Measurements from ENCODE around the gene MAP4K5.

MAP4K5 gene

DNA sequence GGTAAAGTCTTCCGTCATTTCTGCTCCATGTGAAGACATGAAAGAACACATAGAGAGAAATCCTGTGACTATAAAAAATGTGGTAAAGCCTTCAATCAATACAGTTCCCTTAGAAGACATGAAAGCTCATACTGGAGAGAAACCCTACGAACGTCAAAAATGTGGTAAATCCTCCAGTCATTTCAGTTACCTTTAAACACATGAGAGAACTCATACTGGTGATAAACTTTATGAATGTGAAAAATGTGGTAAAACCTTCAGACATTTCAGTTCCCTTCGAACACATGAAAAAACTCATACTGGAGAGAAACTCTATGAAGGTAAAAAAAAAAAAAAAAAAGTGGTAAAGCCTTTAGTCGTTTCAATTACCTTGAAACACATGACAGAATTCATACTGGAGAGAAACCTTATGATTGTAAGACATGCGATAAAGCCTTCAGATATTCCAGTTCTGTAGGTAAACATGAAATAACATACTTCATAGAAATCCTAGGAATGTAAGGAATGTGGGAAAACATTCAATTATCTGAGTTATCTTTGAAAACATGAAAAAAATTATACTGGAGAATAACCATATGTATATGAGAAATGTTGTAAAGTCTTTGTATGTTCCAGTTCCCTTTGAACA, 60.4 kb downstream of the MAP4K5 start:
- DNase-seq (ENCODE audit: low spot score in 2 of 2) (no peak), ATAC-seq (no peak)
- Mint-ChIP-seq H3K9me3 (peaks cover 6% of the 10 kb centered on the region), H3K36me3 (peaks cover 76% of the 10 kb centered on the region), H3K4me3 (no peak overlapping the region), H3K27ac (no peak overlapping the region), H3K4me1 (peaks cover 11% of the 10 kb centered on the region)

GRCh38 chr14:50469982-50470381, 62.4 kb downstream of the MAP4K5 start:
- H3K4me3 Mint-ChIP-seq: no peak overlapping the region

DNA sequence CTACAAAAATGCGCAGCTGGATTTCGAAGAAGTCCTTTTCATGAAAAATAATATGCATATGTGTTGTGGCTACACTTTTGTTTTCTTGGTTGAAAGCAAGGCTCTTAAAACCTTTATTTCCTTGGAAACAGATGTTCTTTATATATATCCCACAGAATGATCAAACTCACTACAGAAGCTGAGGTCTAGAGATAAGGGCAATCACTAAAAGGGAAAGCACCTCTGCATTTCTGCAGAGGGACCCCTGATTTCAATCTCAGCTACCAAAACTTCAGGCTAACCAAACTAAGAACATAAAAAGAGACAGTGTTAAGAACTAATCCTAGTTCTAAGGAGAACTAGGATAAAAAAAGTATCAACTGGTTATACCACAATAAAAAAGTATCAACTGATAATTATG, 70.3 kb downstream of the MAP4K5 start:
- Mint-ChIP-seq H3K27ac (no peak overlapping the region), H3K4me1 (no peaks in the 10 kb centered on the region)

More at GRCh38 chr14:50469982-50470381, 62.4 kb downstream of the MAP4K5 start:
- Mint-ChIP-seq H3K9me3 (peaks cover 6% of the 10 kb centered on the region), H3K4me1 (peaks cover 11% of the 10 kb centered on the region), H3K36me3 (peaks cover 80% of the 10 kb centered on the region), H3K27ac (no peak overlapping the region)
- DNase-seq (ENCODE audit: low spot score in 2 of 2): no peak
- ATAC-seq: no peak

DNA sequence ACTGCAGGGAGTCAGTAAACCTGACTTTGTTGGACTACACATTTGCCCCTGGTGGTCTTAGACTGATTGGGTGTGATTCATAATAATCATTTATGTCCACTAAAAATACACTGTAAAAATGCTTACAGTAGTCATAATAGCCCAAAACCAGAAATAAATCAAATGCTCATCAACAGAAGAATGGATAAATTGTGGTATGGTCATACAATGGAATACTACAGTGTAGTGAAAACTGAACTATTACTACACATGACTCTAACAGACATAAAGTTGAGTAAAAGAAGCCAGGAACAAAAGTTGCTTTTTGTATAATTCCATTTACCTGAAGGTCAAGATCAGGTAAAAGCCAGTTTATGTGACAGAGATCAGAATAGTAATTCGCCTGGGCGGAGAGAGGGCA, 78.5 kb downstream of the MAP4K5 start:
- H3K4me3 Mint-ChIP-seq: no peak overlapping the region
- H3K9me3 Mint-ChIP-seq: no peaks in the 10 kb centered on the region
- no peak for ATAC-seq
- peaks cover 50% of the 10 kb centered on the region for H3K36me3 Mint-ChIP-seq
- peaks cover 13% of the 10 kb centered on the region for H3K4me1 Mint-ChIP-seq
- peak overlapping the region; percentile 53 for H3K27ac Mint-ChIP-seq
- DNase-seq (ENCODE audit: low spot score in 2 of 2): no peak

More for the DNA sequence above, 70.3 kb downstream of the MAP4K5 start:
- Mint-ChIP-seq H3K4me3 (no peak overlapping the region), H3K36me3 (peaks cover 42% of the 10 kb centered on the region), H3K9me3 (no peaks in the 10 kb centered on the region)
- ATAC-seq (no peak), DNase-seq (ENCODE audit: low spot score in 2 of 2) (no peak)

GRCh38 chr14:50452979-50453705, 79.2 kb downstream of the MAP4K5 start:
- peak; percentile 93 for ATAC-seq
- H3K36me3 Mint-ChIP-seq: peaks cover 57% of the 10 kb centered on the region
- no peak for DNase-seq (ENCODE audit: low spot score in 2 of 2)
- no peak overlapping the region for H3K4me3 Mint-ChIP-seq
- H3K9me3 Mint-ChIP-seq: no peaks in the 10 kb centered on the region
- peak overlapping the region; percentile 53 for H3K27ac Mint-ChIP-seq
- H3K4me1 Mint-ChIP-seq: peaks cover 13% of the 10 kb centered on the region

DNA sequence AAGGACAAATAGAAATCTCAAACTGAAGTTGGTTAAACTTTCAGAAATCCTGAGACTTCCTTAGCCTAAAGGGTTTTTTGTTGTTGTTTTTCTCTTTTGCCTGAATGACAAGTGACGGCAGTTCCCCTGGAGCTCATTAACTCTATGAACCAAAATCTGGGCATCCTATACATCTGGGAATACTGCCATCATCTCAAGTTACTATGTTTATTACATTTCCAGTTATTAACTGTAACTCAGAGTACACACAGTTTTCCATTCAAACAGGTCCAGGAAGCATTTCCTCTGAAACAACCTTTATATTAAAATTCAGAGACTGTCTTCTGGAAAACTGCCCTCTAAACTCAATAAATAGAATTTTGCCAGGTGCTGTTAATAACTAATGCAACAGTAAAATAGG, 80.1 kb downstream of the MAP4K5 start:
- no peak overlapping the region for H3K4me3 Mint-ChIP-seq
- peak overlapping the region; percentile 53 for H3K27ac Mint-ChIP-seq
- peaks cover 65% of the 10 kb centered on the region for H3K36me3 Mint-ChIP-seq
- H3K4me1 Mint-ChIP-seq: peaks cover 13% of the 10 kb centered on the region
- no peak for DNase-seq (ENCODE audit: low spot score in 2 of 2)
- no peaks in the 10 kb centered on the region for H3K9me3 Mint-ChIP-seq
- ATAC-seq: no peak

GRCh38 chr14:50451854-50452253, 80.5 kb downstream of the MAP4K5 start:
- Mint-ChIP-seq H3K9me3 (no peaks in the 10 kb centered on the region), H3K27ac (no peak overlapping the region), H3K36me3 (peaks cover 70% of the 10 kb centered on the region), H3K4me1 (peaks cover 13% of the 10 kb centered on the region), H3K4me3 (no peak overlapping the region)
- DNase-seq (ENCODE audit: low spot score in 2 of 2): no peak
- no peak for ATAC-seq

DNA sequence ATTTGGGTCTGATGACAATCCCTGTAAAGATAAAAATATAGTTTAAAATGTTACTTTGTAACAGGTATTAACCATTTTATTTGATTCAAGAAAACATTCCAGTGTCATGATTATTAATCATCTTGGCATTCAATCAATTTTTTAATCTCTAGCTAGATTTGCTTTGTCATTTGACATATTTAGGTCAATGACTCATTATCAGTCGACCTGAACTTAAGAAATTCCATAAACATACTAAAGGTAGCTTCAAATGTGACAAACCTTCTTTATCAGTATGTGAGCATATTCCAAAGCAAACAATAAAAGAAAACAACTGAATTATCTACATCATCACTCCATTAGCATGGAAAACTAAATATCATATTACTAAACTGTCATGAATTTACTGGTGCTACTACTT, 84.9 kb downstream of the MAP4K5 start:
- ATAC-seq (no peak), DNase-seq (ENCODE audit: low spot score in 2 of 2) (no peak)
- no peaks in the 10 kb centered on the region for H3K9me3 Mint-ChIP-seq
- no peaks in the 10 kb centered on the region for H3K4me1 Mint-ChIP-seq
- peaks cover 91% of the 10 kb centered on the region for H3K36me3 Mint-ChIP-seq
- H3K4me3 Mint-ChIP-seq: no peak overlapping the region
- no peak overlapping the region for H3K27ac Mint-ChIP-seq

DNA sequence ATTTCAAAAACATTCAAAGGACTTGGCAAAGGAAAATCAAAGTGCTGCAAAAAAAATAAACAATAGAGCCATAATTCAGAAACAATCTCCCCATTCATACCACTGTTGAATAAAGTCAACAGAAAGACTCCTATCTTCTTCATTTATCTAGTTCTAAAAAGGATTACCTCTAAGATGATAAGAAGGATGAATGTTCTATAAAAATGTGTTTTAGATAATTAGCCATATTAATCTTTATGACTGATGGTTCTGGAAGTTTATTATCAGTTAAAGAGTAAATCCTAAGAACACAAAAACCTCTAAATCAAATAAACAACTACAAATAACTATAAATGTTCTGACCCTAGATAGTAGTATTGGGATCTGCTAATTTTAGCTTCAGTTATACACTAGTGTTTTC, 97.8 kb downstream of the MAP4K5 start:
- no peak for ATAC-seq
- Mint-ChIP-seq H3K27ac (no peak overlapping the region), H3K4me1 (no peaks in the 10 kb centered on the region), H3K9me3 (peaks cover 3% of the 10 kb centered on the region), H3K36me3 (peaks cover 60% of the 10 kb centered on the region), H3K4me3 (no peak overlapping the region)
- DNase-seq (ENCODE audit: low spot score in 2 of 2): no peak

- H3K9me3 Mint-ChIP-seq: peaks cover under 1% of the 10 kb centered on the region
- no peaks in the 10 kb centered on the region for H3K4me1 Mint-ChIP-seq
- ATAC-seq (no peak), DNase-seq (ENCODE audit: low spot score in 2 of 2) (no peak)
- no peak overlapping the region for H3K4me3 Mint-ChIP-seq
- H3K27ac Mint-ChIP-seq: no peak overlapping the region
- H3K36me3 Mint-ChIP-seq: peaks cover 61% of the 10 kb centered on the region
These were observed 100.2 kb downstream of the MAP4K5 start for GRCh38 chr14:50432131-50432530.

DNA sequence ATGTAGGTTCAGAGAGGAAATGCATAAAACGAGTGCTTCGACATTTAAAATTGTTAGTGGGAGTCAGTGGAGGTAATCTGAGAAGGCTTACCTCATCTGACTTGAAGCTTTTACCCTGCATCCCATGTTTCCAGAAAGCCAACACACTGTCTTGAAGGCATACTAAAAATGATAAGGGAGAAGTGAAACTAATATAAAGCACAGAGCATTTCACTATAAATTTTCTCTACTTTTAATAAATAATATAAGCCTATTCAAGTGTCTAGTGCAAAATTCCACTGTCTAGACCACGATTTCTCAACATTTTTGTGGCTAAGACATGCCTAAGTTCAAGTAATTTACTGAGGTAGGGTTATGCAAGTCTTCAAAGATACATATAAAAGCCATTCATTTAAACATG, 106.6 kb downstream of the MAP4K5 start:
- no peak overlapping the region for H3K4me3 Mint-ChIP-seq
- no peak for DNase-seq (ENCODE audit: low spot score in 2 of 2)
- H3K4me1 Mint-ChIP-seq: no peaks in the 10 kb centered on the region
- no peak for ATAC-seq
- peaks cover 72% of the 10 kb centered on the region for H3K36me3 Mint-ChIP-seq
- no peak overlapping the region for H3K27ac Mint-ChIP-seq
- no peaks in the 10 kb centered on the region for H3K9me3 Mint-ChIP-seq

GRCh38 chr14:50425105-50425504, 107.3 kb downstream of the MAP4K5 start:
- DNase-seq (ENCODE audit: low spot score in 2 of 2): no peak
- Mint-ChIP-seq H3K36me3 (peaks cover 79% of the 10 kb centered on the region), H3K4me3 (no peak overlapping the region), H3K4me1 (no peaks in the 10 kb centered on the region), H3K27ac (no peak overlapping the region), H3K9me3 (no peaks in the 10 kb centered on the region)
- ATAC-seq: no peak

DNA sequence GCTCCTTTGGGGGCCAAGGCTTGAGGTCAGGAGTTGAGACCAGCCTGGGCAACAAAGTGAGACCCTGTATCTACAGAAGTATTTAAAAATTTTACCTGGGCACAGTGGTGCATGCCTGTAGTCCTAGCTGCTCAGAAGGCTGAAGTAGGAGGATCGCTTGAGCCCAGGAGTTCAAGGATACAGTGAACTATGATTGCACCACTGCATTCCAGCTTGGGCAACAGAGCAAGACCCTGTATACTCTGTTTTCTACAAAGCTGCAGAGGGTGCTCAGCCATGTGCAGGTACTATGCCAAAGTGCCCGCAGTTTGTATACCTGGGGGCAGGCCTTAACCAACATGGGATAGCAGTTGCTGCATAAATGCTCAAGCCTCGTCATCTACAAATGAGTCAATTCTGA, 108.8 kb downstream of the MAP4K5 start:
- H3K9me3 Mint-ChIP-seq: no peaks in the 10 kb centered on the region
- ATAC-seq: no peak
- H3K4me3 Mint-ChIP-seq: no peak overlapping the region
- DNase-seq (ENCODE audit: low spot score in 2 of 2): no peak
- H3K4me1 Mint-ChIP-seq: no peaks in the 10 kb centered on the region
- peaks cover 83% of the 10 kb centered on the region for H3K36me3 Mint-ChIP-seq
- H3K27ac Mint-ChIP-seq: no peak overlapping the region

DNA sequence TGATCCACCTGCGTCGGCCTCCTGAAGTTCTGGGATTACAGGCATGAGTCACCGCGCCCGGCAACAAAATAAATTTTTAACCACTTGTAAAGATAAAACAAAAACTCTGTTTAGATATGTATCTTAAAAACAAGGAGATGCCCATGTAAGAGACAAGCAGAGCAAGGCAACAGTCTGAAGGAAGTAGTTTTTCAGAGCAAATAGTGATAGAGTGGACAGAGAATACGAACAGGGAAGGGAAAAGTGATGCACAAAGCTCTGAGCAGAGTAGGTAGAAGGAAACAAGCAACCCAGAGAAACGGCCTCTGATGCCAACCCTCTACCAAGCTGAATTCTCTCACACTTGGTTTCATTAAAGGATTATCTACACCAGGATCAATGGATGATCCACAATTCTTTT, 110.9 kb downstream of the MAP4K5 start:
- Mint-ChIP-seq H3K9me3 (no peaks in the 10 kb centered on the region), H3K4me1 (no peaks in the 10 kb centered on the region), H3K27ac (no peak overlapping the region), H3K36me3 (peaks cover 84% of the 10 kb centered on the region), H3K4me3 (no peak overlapping the region)
- ATAC-seq (no peak), DNase-seq (ENCODE audit: low spot score in 2 of 2) (no peak)

DNA sequence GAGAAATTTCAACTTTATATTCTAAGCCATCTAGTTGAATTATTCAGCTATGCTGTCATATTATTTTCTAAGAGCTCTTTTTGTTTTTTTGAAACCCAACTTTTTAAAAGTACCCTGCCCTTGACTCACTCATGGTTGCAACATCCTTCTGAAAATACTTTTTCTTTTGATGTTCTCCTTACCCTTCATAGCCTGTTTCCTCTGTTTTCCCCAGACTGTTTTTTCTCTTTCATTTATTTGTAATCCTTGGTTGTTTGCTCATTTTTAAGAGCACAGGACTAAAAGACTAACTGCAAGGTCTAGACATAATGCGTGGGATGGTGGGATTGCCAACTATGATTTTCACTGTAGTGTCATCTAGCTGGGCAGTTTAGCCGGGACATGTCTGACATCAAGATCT, 114.5 kb downstream of the MAP4K5 start:
- H3K36me3 Mint-ChIP-seq: peaks cover 61% of the 10 kb centered on the region
- H3K4me1 Mint-ChIP-seq: no peaks in the 10 kb centered on the region
- ATAC-seq (no peak), DNase-seq (ENCODE audit: low spot score in 2 of 2) (no peak)
- no peak overlapping the region for H3K27ac Mint-ChIP-seq
- no peak overlapping the region for H3K4me3 Mint-ChIP-seq
- H3K9me3 Mint-ChIP-seq: peaks cover 2% of the 10 kb centered on the region

DNA sequence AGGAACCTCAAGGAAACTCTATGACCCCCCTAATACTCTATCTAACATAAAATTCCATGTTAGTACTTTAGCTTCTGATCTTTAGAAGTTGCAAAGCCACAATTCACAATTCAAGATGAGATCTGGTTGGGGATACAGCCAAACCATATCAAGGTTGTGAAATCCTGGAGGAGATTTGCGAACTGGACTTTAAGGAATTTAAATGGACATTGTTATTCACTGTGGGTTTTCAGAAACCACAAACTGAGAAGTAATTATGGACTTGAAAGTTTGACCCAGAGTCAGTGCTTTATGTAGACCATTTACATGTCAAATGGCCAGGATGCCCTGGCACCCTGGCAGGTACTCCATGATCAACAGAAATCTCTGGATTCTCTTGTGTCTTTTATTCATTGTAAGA, 121.4 kb downstream of the MAP4K5 start:
- H3K9me3 Mint-ChIP-seq: peaks cover 7% of the 10 kb centered on the region
- no peak overlapping the region for H3K27ac Mint-ChIP-seq
- no peaks in the 10 kb centered on the region for H3K4me1 Mint-ChIP-seq
- DNase-seq (ENCODE audit: low spot score in 2 of 2): no peak
- ATAC-seq: no peak
- no peak overlapping the region for H3K4me3 Mint-ChIP-seq
- H3K36me3 Mint-ChIP-seq: no peaks in the 10 kb centered on the region

Measured in stimulated activated effector memory CD8-positive, alpha-beta T cell treated with anti-CD3 and anti-CD28 coated beads, Interleukin-12 subunit alpha, Interleukin-12 subunit beta, amount 100 ng/mL, for 72 hours (primary cell).